ENCODE results near the gene PDLIM1. TPM values are rescaled to one million over a fixed set of nuclear protein-coding genes. Genes with fewer than 3 reads are reported as not detected.

The PDLIM1 gene
- total RNA-seq, 1 experiment from 2014 or later: 183 TPM

DNA sequence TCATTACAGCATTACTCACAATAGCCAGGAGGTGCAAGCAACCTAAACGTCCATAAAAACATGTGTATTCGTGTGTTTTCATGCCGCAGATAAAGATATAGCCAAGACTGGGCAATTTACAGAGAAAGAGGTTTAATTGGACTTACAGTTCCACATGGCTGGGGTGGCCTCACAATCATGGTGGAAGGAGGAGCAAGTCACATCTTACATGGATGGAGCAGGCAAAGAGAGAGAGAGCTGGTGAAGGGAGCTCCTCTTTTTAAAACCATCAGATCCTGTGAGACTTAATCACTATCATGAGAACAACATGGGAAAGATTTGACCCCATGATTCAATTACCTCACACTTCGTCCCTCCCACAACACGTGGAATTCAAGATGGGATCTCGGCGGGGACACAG is 33.0 kb downstream of the PDLIM1 start:
- no peak for ATAC-seq
- in situ Hi-C loops (cut with HindIII; ENCODE audit: low pct_unique_long_range_greater_than_20kb, low sequenced_read_pairs): no loop called here
- POLR2A ChIA-PET: no interaction called here

DNA sequence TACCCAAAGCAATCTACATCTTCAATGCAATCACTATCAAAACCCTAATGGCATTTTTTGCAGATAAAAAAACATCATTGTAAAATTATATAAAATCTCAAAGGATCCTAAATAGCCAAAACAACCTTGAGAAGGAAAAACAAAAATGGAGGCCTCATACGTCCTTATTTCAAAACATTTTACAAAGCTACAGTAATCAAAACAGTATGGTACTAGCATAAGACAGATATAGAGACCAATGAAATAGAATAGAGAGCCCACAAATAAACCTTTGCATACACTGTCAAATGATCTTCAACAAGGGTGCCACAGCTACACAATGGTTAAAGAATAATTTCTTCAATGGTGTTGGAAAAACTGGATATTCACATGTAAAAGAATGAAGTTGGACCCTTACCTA is 34.5 kb downstream of the PDLIM1 start:
- intact Hi-C loops (cut with micrococcal nuclease; ENCODE audit: unreplicated experiment): no loop called here
- TF ChIP-seq, protein P1, sequence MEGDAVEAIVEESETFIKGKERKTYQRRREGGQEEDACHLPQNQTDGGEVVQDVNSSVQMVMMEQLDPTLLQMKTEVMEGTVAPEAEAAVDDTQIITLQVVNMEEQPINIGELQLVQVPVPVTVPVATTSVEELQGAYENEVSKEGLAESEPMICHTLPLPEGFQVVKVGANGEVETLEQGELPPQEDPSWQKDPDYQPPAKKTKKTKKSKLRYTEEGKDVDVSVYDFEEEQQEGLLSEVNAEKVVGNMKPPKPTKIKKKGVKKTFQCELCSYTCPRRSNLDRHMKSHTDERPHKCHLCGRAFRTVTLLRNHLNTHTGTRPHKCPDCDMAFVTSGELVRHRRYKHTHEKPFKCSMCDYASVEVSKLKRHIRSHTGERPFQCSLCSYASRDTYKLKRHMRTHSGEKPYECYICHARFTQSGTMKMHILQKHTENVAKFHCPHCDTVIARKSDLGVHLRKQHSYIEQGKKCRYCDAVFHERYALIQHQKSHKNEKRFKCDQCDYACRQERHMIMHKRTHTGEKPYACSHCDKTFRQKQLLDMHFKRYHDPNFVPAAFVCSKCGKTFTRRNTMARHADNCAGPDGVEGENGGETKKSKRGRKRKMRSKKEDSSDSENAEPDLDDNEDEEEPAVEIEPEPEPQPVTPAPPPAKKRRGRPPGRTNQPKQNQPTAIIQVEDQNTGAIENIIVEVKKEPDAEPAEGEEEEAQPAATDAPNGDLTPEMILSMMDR (IDR thresholded peaks at IDR 0.05): no peak
- TF ChIP-seq POLR2AphosphoS5 (IDR thresholded peaks at IDR 0.05; ENCODE audit: low read depth, low read length): no peak
- no peak for TF ChIP-seq SIN3A (IDR thresholded peaks at IDR 0.05; ENCODE audit: borderline replicate concordance, insufficient read depth, low read depth, low read length)
- TF ChIP-seq, protein P2, sequence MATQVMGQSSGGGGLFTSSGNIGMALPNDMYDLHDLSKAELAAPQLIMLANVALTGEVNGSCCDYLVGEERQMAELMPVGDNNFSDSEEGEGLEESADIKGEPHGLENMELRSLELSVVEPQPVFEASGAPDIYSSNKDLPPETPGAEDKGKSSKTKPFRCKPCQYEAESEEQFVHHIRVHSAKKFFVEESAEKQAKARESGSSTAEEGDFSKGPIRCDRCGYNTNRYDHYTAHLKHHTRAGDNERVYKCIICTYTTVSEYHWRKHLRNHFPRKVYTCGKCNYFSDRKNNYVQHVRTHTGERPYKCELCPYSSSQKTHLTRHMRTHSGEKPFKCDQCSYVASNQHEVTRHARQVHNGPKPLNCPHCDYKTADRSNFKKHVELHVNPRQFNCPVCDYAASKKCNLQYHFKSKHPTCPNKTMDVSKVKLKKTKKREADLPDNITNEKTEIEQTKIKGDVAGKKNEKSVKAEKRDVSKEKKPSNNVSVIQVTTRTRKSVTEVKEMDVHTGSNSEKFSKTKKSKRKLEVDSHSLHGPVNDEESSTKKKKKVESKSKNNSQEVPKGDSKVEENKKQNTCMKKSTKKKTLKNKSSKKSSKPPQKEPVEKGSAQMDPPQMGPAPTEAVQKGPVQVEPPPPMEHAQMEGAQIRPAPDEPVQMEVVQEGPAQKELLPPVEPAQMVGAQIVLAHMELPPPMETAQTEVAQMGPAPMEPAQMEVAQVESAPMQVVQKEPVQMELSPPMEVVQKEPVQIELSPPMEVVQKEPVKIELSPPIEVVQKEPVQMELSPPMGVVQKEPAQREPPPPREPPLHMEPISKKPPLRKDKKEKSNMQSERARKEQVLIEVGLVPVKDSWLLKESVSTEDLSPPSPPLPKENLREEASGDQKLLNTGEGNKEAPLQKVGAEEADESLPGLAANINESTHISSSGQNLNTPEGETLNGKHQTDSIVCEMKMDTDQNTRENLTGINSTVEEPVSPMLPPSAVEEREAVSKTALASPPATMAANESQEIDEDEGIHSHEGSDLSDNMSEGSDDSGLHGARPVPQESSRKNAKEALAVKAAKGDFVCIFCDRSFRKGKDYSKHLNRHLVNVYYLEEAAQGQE (IDR thresholded peaks at IDR 0.05; ENCODE audit: insufficient read depth in 1 of 2, low read depth in 2 of 2, low read length in 1 of 2): no peak
- TF ChIP-seq TCF7L2 (IDR thresholded peaks at IDR 0.05; ENCODE audit: low read depth, low read length): no peak

More for the DNA sequence above, 33.0 kb downstream of the PDLIM1 start:
- Histone ChIP-seq H3K4me3 (ENCODE audit: low read depth in 2 of 2, low read length in 2 of 2) (no peak overlapping the region), H3K4me1 (ENCODE audit: control insufficient read depth, insufficient read depth, low read length) (peaks cover 11% of the 10 kb centered on the region), H3K36me3 (ENCODE audit: control insufficient read depth, insufficient read depth, low read length) (0 out of 2 replicates have a peak, but pooled peaks cover 2% of the 10 kb centered on the region), H3K27me3 (ENCODE audit: control insufficient read depth, insufficient read depth, low read length) (no peaks in the 10 kb centered on the region), H3K9me3 (ENCODE audit: control insufficient read depth, insufficient read depth, low read depth, low read length) (no peaks in the 10 kb centered on the region), H3K27ac (ENCODE audit: low read length) (no peak overlapping the region)
- BruUV-seq (replicated peaks): no TSS peak
- TF ChIP-seq SIN3A (IDR thresholded peaks at IDR 0.05; ENCODE audit: borderline replicate concordance, insufficient read depth, low read depth, low read length): no peak
- CTCF ChIA-PET: no interaction called here
- no peak for DNase-seq (ENCODE audit: low read depth, low spot score)
- intact Hi-C loops (cut with micrococcal nuclease; ENCODE audit: unreplicated experiment): no loop called here

DNA sequence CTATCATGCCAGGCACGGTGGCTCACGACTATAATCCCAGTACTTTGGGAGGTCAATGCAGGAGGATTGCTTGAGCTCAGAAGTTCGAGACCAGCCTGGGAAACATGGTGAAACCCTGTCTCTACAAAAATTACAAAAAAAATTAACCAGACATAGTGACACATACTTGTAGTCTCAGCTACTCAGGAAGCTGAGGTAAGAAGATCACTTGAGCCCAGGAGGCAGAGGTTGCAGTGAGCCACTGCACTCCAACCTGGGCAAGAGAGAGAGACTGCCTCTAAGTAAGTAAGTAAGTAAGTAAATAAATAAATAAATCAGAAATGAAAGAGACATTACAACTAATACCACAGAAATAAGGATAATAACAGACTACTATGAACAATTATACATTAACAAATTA is 36.2 kb downstream of the PDLIM1 start:
- in situ Hi-C loops (cut with HindIII; ENCODE audit: low pct_unique_long_range_greater_than_20kb, low sequenced_read_pairs) (no loop called here), intact Hi-C loops (cut with micrococcal nuclease; ENCODE audit: unreplicated experiment) (no loop called here)
- CTCF ChIA-PET: no interaction called here
- Histone ChIP-seq H3K27ac (ENCODE audit: low read length) (no peak overlapping the region), H3K36me3 (ENCODE audit: control insufficient read depth, insufficient read depth, low read length) (no peaks in the 10 kb centered on the region), H3K4me1 (ENCODE audit: control insufficient read depth, insufficient read depth, low read length) (no peaks in the 10 kb centered on the region), H3K4me3 (ENCODE audit: low read depth in 2 of 2, low read length in 2 of 2) (no peak overlapping the region), H3K9me3 (ENCODE audit: control insufficient read depth, insufficient read depth, low read depth, low read length) (no peaks in the 10 kb centered on the region), H3K27me3 (ENCODE audit: control insufficient read depth, insufficient read depth, low read length) (no peaks in the 10 kb centered on the region)
- POLR2A ChIA-PET: no interaction called here
- ATAC-seq (no peak), DNase-seq (ENCODE audit: low read depth, low spot score) (no peak)
- BruUV-seq (replicated peaks): no TSS peak
- no peak for TF ChIP-seq TCF7L2 (IDR thresholded peaks at IDR 0.05; ENCODE audit: low read depth, low read length)
- TF ChIP-seq, protein P2 (IDR thresholded peaks at IDR 0.05; ENCODE audit: insufficient read depth in 1 of 2, low read depth in 2 of 2, low read length in 1 of 2): no peak
- no peak for TF ChIP-seq POLR2AphosphoS5 (IDR thresholded peaks at IDR 0.05; ENCODE audit: low read depth, low read length)
- TF ChIP-seq SIN3A (IDR thresholded peaks at IDR 0.05; ENCODE audit: borderline replicate concordance, insufficient read depth, low read depth, low read length): no peak
- TF ChIP-seq, protein P1 (IDR thresholded peaks at IDR 0.05): no peak

More for the DNA sequence above, 34.5 kb downstream of the PDLIM1 start:
- Histone ChIP-seq H3K36me3 (ENCODE audit: control insufficient read depth, insufficient read depth, low read length) (0 out of 2 replicates have a peak, but pooled peaks cover 2% of the 10 kb centered on the region), H3K4me3 (ENCODE audit: low read depth in 2 of 2, low read length in 2 of 2) (no peak overlapping the region), H3K27me3 (ENCODE audit: control insufficient read depth, insufficient read depth, low read length) (no peaks in the 10 kb centered on the region), H3K27ac (ENCODE audit: low read length) (no peak overlapping the region), H3K4me1 (ENCODE audit: control insufficient read depth, insufficient read depth, low read length) (peaks cover 9% of the 10 kb centered on the region), H3K9me3 (ENCODE audit: control insufficient read depth, insufficient read depth, low read depth, low read length) (no peaks in the 10 kb centered on the region)
- BruUV-seq (replicated peaks): no TSS peak
- POLR2A ChIA-PET: interaction anchor here (0.6 kb wide), 1 partner anchor 84 kb away, joined by 5 read pairs; no protein-coding TSS in a partner anchor
- in situ Hi-C loops (cut with HindIII; ENCODE audit: low pct_unique_long_range_greater_than_20kb, low sequenced_read_pairs): no loop called here
- CTCF ChIA-PET: interaction anchor here (0.7 kb wide), 1 partner anchor 9 kb away, joined by 3 read pairs; no protein-coding TSS in a partner anchor
- ATAC-seq (no peak), DNase-seq (ENCODE audit: low read depth, low spot score) (no peak)

Measured in Panc1 (cell line).